Fibroblast of lung (primary cell): ENCODE results near the gene FBXO4. TPM values are rescaled to one million over a fixed set of nuclear protein-coding genes. Genes with fewer than 3 reads are reported as not detected.

Source experiments
- DNase-seq, 2 donors: peaks; one replicate each; pipeline versions ENCODE4 v3.0.0 to v3.0.0-alpha.2; 2010; ENCODE audit warnings: low read depth in 2 of 2
- H2AFZ ChIP-seq: 2 replicates; pipeline ENCODE4 v1.5.1; 2012; ENCODE audit warnings: low read length, control low read depth, inconsistent platforms
- H3K27ac ChIP-seq: 2 replicates; pipeline ENCODE4 v1.5.1; 2011; ENCODE audit warnings: low read length, control low read depth; ENCODE audit not compliant: insufficient read depth
- H3K27me3 ChIP-seq: 2 replicates; pipeline ENCODE4 v1.5.1; 2011; ENCODE audit warnings: mild to moderate bottlenecking, low read length; ENCODE audit not compliant: control insufficient read depth, insufficient read depth
- H3K36me3 ChIP-seq: 2 replicates; pipeline ENCODE4 v1.5.1; 2011; ENCODE audit warnings: low read length; ENCODE audit not compliant: control insufficient read depth, insufficient read depth
- H3K4me1 ChIP-seq: 2 replicates; pipeline ENCODE4 v1.5.1; 2011; ENCODE audit warnings: low read length; ENCODE audit not compliant: control insufficient read depth, insufficient read depth; ENCODE audit errors: extremely low read depth
- H3K4me2 ChIP-seq: 2 replicates; pipeline ENCODE4 v1.5.1; 2011; ENCODE audit warnings: low read length, control low read depth; ENCODE audit not compliant: insufficient read depth; ENCODE audit errors: extremely low read depth
- H3K4me3 ChIP-seq, 4 experiments: fragments of 200-600 bp in 1 of 4; sonication (generic) in 1 of 4; replicated peaks in 1 of 4; 2 replicates each; pipeline ENCODE4 v1.5.1; 2011 to 2016; ENCODE audit warnings: low read length in 4 of 4, low read depth in 3 of 4, mild to moderate bottlenecking in 3 of 4, control low read depth in 2 of 4, inconsistent platforms in 1 of 4, mixed read lengths in 1 of 4; ENCODE audit not compliant: insufficient read depth in 1 of 4; ENCODE audit errors: control extremely low read depth in 1 of 4
- H3K79me2 ChIP-seq: 2 replicates; pipeline ENCODE4 v1.5.1; 2012; ENCODE audit warnings: mild to moderate bottlenecking, low read length, inconsistent platforms; ENCODE audit not compliant: control insufficient read depth, insufficient read depth
- H3K9ac ChIP-seq: 2 replicates; pipeline ENCODE4 v1.5.1; 2011; ENCODE audit warnings: mild to moderate bottlenecking, low read length, control low read depth; ENCODE audit not compliant: insufficient read depth
- H3K9me3 ChIP-seq: 2 replicates; pipeline ENCODE4 v1.5.1; 2012; ENCODE audit warnings: low read depth, low read length; ENCODE audit not compliant: control insufficient read depth, insufficient read depth
- H4K20me1 ChIP-seq: 2 replicates; pipeline ENCODE4 v1.5.1; 2011; ENCODE audit warnings: low read length; ENCODE audit not compliant: control insufficient read depth, insufficient read depth; ENCODE audit errors: extremely low read depth
- CTCF ChIP-seq, 2 donors: IDR thresholded peaks in 1 of 2; conservative IDR thresholded peaks in 1 of 2; 1 replicate in 1 of 2; 2 replicates in 1 of 2; pipeline ENCODE4 v1.5.1; 2011 to 2012; ENCODE audit warnings: low read length in 2 of 2, control low read depth in 1 of 2, inconsistent platforms in 1 of 2, low read depth in 1 of 2, mild to moderate bottlenecking in 1 of 2
- EZH2 ChIP-seq: IDR thresholded peaks from 2 replicates; pipeline ENCODE4 v1.5.1; 2012; ENCODE audit warnings: low read length, control low read depth, mild to moderate bottlenecking; ENCODE audit errors: missing control alignments
- polyA plus RNA-seq, 2 donors: library from polyadenylated mRNA; depleted of rRNA in 1 of 2; stranded (reverse) in 1 of 2; unstranded in 1 of 2; fragments of >200 nt; gene quantifications; 2 replicates each; pipeline ENCODE4 v1.2.1, GENCODE V29; 2011 to 2012; ENCODE audit warnings: missing spikeins in 1 of 2
- total RNA-seq: library from RNA; depleted of rRNA; stranded (reverse); fragments of >200 nt; gene quantifications from 2 replicates; pipeline ENCODE4 v1.2.1, GENCODE V29; 2014

Gene FBXO4
- total and polyA plus RNA-seq, 2 donors (not counting 1 experiment from before 2014, with no cell fraction given): 13.4 to 14.9 TPM

- TF ChIP-seq CTCF (conservative IDR thresholded peaks at IDR 0.05 in 1 of 2, IDR thresholded peaks at IDR 0.05 in 1 of 2; ENCODE audit: low read depth in 1 of 2, low read length in 2 of 2) (no peak), EZH2 (no peak)
- Histone ChIP-seq H3K27me3 (no peaks in the 10 kb centered on the region), H3K4me2 (no peak overlapping the region), H3K27ac (no peak overlapping the region), H4K20me1 (no peaks in the 10 kb centered on the region), H3K36me3 (peaks cover 7% of the 10 kb centered on the region), H3K79me2 (peaks cover 27% of the 10 kb centered on the region), H3K4me3 (no peak overlapping the region), H3K9ac (no peak overlapping the region), H3K4me1 (no peaks in the 10 kb centered on the region), H3K9me3 (no peaks in the 10 kb centered on the region), H2AFZ (no peak overlapping the region)
- DNase-seq: no peak
Measured at GRCh38 chr5:41906151-41906550, 18.9 kb upstream of the FBXO4 start.

GRCh38 chr5:41908374-41909079 lies 16.6 kb upstream of the FBXO4 start:
- Histone ChIP-seq H2AFZ (no peak overlapping the region), H3K4me1 (no peaks in the 10 kb centered on the region), H3K9me3 (no peaks in the 10 kb centered on the region), H3K4me2 (no peak overlapping the region), H3K36me3 (peaks cover 16% of the 10 kb centered on the region), H3K4me3 (no peak overlapping the region), H4K20me1 (no peaks in the 10 kb centered on the region), H3K27ac (peak overlapping the region; percentile 7), H3K27me3 (no peaks in the 10 kb centered on the region), H3K79me2 (peaks cover 27% of the 10 kb centered on the region), H3K9ac (no peak overlapping the region)
- peak; percentile 21 to 88 for DNase-seq
- TF ChIP-seq CTCF (conservative IDR thresholded peaks at IDR 0.05 in 1 of 2, IDR thresholded peaks at IDR 0.05 in 1 of 2; ENCODE audit: low read depth in 1 of 2, low read length in 2 of 2) (no peak), EZH2 (no peak)

GRCh38 chr5:41918105-41918504 lies 7.0 kb upstream of the FBXO4 start:
- Histone ChIP-seq H3K4me1 (no peaks in the 10 kb centered on the region), H3K27me3 (no peaks in the 10 kb centered on the region), H4K20me1 (no peaks in the 10 kb centered on the region), H3K36me3 (peaks cover 2% of the 10 kb centered on the region), H3K4me3 (no peak overlapping the region), H3K4me2 (no peak overlapping the region), H3K9me3 (no peaks in the 10 kb centered on the region), H2AFZ (no peak overlapping the region), H3K27ac (no peak overlapping the region), H3K9ac (no peak overlapping the region), H3K79me2 (no peaks in the 10 kb centered on the region)
- TF ChIP-seq EZH2 (no peak), CTCF (conservative IDR thresholded peaks at IDR 0.05 in 1 of 2, IDR thresholded peaks at IDR 0.05 in 1 of 2; ENCODE audit: low read depth in 1 of 2, low read length in 2 of 2) (no peak)
- no peak for DNase-seq
